ENCODE data around the gene C16orf92.

The C16orf92 gene

DNA sequence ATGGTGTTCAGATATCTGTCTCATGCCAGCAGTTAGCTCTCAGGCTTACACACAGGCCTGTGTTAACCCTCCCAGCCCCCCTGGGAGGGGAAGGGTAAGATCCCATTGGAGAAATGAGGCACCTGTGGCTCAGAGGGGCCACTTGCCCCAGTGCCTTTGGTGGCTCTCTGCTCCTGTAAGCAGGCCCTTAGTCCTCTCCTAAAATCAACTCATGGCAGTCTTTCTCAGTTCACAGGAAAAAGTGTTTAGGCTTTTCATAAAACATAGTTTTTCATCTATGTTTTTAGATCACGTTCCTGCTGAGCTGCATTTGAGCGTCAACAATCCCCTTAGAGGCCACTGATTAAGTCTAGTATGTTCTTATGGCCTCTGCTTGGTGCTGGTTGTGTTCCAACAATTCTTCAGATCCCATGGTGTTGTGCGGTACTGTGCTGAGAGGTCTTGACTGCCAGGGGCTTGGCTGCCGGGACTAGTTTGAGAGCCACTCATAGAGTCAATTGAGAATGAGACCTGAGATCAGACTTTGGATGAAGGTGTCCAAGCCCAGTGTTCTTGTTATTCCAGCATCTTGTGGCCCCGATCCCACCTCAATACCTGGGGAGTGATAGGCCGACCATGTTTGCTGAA lies 38.7 kb upstream of the C16orf92 start:
- TF ChIP-seq, protein P1, sequence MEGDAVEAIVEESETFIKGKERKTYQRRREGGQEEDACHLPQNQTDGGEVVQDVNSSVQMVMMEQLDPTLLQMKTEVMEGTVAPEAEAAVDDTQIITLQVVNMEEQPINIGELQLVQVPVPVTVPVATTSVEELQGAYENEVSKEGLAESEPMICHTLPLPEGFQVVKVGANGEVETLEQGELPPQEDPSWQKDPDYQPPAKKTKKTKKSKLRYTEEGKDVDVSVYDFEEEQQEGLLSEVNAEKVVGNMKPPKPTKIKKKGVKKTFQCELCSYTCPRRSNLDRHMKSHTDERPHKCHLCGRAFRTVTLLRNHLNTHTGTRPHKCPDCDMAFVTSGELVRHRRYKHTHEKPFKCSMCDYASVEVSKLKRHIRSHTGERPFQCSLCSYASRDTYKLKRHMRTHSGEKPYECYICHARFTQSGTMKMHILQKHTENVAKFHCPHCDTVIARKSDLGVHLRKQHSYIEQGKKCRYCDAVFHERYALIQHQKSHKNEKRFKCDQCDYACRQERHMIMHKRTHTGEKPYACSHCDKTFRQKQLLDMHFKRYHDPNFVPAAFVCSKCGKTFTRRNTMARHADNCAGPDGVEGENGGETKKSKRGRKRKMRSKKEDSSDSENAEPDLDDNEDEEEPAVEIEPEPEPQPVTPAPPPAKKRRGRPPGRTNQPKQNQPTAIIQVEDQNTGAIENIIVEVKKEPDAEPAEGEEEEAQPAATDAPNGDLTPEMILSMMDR (conservative IDR thresholded peaks at IDR 0.05; ENCODE audit: control insufficient read depth, insufficient read depth, low read depth, low read length): no peak
- no peak for DNase-seq (ENCODE audit: low read depth)
- no peak overlapping the region for H3K4me3 ChIP-seq (ENCODE audit: control insufficient read depth, low read depth, low read length)

DNA sequence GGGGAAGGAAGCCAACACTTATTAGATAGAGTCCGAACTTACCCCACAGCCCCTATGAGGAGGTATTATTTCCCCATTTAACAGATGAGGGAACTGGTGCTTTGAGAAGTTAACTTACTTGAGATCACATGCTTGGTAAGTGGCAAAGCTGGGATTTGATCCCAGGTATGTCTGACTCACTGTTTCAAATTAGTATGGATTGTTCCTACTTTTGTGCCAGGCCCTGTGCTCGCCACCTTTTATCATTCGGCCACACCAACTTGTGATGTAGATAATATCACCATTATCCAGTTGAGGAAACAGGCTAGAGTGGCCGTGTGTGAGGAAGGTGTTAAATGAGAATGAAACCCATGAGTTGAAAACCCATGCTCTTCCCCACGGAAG lies 38.2 kb upstream of the C16orf92 start:
- DNase-seq (ENCODE audit: low read depth): no peak
- H3K4me3 ChIP-seq (ENCODE audit: control insufficient read depth, low read depth, low read length): no peak overlapping the region
- TF ChIP-seq, protein P1 (conservative IDR thresholded peaks at IDR 0.05; ENCODE audit: control insufficient read depth, insufficient read depth, low read depth, low read length): no peak

DNA sequence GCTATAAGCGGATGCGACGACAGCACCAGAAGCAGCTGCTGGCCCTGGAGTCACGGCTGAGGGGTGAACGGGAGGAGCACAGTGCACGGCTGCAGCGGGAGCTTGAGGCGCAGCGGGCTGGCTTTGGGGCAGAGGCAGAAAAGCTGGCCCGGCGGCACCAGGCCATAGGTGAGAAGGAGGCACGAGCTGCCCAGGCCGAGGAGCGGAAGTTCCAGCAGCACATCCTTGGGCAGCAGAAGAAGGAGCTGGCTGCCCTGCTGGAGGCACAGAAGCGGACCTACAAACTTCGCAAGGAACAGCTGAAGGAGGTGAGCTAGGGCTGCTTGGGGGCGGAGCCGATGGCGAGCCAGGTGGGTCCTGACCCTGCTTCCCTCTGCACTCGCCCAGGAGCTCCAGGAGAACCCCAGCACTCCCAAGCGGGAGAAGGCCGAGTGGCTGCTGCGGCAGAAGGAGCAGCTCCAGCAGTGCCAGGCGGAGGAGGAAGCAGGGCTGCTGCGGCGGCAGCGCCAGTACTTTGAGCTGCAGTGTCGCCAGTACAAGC lies 37.7 kb upstream of the C16orf92 start:
- no peak for DNase-seq (ENCODE audit: low read depth)
- no peak overlapping the region for H3K4me3 ChIP-seq (ENCODE audit: control insufficient read depth, low read depth, low read length)
- TF ChIP-seq, protein P1 (conservative IDR thresholded peaks at IDR 0.05; ENCODE audit: control insufficient read depth, insufficient read depth, low read depth, low read length): no peak

DNA sequence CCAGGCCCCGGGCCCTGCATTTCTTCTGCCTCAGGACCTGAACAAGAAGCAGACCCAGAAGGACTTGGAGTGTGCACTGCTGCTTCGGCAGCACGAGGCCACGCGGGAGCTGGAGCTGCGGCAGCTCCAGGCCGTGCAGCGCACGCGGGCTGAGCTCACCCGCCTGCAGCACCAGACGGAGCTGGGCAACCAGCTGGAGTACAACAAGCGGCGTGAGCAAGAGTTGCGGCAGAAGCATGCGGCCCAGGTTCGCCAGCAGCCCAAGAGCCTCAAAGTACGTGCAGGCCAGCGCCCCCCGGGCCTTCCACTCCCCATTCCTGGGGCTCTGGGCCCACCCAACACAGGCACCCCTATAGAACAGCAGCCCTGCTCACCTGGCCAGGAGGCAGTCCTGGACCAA lies 36.8 kb upstream of the C16orf92 start:
- no peak overlapping the region for H3K4me3 ChIP-seq (ENCODE audit: control insufficient read depth, low read depth, low read length)
- TF ChIP-seq, protein P1 (conservative IDR thresholded peaks at IDR 0.05; ENCODE audit: control insufficient read depth, insufficient read depth, low read depth, low read length): no peak
- DNase-seq (ENCODE audit: low read depth): no peak

DNA sequence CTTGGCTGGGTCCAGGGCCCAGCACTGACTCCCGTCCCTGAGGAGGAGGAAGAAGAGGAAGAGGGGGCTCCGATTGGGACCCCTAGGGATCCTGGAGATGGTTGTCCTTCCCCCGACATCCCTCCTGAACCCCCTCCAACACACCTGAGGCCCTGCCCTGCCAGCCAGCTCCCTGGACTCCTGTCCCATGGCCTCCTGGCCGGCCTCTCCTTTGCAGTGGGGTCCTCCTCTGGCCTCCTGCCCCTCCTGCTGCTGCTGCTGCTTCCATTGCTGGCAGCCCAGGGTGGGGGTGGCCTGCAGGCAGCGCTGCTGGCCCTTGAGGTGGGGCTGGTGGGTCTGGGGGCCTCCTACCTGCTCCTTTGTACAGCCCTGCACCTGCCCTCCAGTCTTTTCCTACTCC lies 36.1 kb upstream of the C16orf92 start:
- H3K4me3 ChIP-seq (ENCODE audit: control insufficient read depth, low read depth, low read length): no peak overlapping the region
- DNase-seq (ENCODE audit: low read depth): no peak
- TF ChIP-seq, protein P1 (conservative IDR thresholded peaks at IDR 0.05; ENCODE audit: control insufficient read depth, insufficient read depth, low read depth, low read length): no peak

DNA sequence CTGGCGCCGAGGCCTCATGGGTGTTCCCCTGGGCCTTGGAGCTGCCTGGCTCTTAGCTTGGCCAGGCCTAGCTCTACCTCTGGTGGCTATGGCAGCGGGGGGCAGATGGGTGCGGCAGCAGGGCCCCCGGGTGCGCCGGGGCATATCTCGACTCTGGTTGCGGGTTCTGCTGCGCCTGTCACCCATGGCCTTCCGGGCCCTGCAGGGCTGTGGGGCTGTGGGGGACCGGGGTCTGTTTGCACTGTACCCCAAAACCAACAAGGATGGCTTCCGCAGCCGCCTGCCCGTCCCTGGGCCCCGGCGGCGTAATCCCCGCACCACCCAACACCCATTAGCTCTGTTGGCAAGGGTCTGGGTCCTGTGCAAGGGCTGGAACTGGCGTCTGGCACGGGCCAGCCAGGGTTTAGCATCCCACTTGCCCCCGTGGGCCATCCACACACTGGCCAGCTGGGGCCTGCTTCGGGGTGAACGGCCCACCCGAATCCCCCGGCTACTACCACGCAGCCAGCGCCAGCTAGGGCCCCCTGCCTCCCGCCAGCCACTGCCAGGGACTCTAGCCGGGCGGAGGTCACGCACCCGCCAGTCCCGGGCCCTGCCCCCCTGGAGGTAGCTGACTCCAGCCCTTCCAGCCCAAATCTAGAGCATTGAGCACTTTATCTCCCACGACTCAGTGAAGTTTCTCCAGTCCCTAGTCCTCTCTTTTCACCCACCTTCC lies 35.5 kb upstream of the C16orf92 start:
- TF ChIP-seq, protein P1 (conservative IDR thresholded peaks at IDR 0.05; ENCODE audit: control insufficient read depth, insufficient read depth, low read depth, low read length): no peak
- H3K4me3 ChIP-seq (ENCODE audit: control insufficient read depth, low read depth, low read length): no peak overlapping the region
- no peak for DNase-seq (ENCODE audit: low read depth)

Data from fibroblast of mammary gland (primary cell).